HG02642 (cell line): Measurements from ENCODE around the gene PCNX3.
"Not testable (repeated sequence)": the region's sequence is repeated elsewhere in the genome, so short reads cannot be mapped to it uniquely, and the experiment has no call there.

ENCODE experiments used
- ATAC-seq: cut with Tn5 transposase; IDR thresholded peaks from one replicate; pipeline ENCODE4 v1.9.1; 2021; ENCODE audit warnings: mild to moderate bottlenecking; ENCODE audit not compliant: unreplicated experiment, poor library complexity

Gene PCNX3

DNA sequence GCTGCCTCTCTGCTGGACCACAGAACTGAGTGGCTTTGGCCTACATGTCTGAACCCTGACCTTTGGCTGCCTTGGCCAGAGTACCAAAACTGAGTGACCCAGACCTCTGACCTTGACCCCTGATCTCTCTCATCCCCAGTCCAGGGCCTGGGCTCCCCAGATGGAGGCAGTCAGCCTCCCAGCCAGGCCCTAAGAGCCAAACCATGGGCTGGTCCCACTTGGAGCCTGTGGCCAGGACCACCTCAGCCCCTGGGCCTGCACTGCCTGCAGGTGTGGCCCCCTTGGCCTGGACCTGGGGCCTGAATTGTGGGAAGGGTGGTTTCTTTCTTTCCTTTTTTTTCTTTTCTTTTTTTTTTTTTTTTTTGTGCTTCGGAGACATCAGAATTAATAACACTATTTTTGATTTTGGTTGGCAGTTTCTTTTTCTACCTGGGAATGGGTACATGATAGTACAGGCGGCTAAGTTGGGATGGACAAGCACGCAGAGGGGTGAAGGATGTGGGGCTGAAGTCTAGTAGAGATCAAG is 21.5 kb downstream of the PCNX3 start:
- ATAC-seq, result no peak

DNA sequence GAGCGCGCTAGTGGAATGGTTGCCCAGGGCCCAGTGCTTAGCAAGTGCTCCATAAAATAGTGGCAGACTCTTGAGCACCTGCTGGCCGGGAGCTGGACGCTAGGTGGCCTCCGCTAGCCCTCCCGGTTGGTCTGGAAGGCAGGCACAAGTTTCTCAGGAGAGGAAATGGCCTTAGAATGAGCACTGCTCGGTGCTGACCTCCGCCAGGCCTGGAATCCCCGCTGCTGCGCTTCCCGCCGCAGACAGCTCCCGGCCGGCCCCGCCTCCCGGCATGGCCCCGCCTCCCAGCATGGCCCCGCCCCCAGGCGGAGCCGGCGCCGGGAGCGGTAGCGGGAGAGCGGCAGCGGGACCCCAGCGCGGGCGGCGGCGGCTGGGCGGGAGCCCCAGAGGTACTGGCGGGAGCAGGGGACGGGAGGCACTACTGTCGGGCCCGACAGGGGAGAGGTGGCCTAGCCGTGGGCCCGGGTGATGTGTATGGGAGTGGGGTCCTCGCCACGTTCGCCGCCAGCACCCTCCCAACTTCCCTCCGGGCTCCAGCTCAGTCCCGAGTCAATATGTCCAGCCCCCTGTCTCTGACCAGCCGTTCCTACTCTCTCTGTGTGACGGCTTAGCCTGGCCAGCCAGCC is 22.3 kb downstream of the PCNX3 start, which contains the start of gene SIPA1:
SIPA1 (plus strand) TSS at position 308 of the 626 bp plus-strand sequence. CDS start 2,821 bp downstream, outside the sequence.
- ATAC-seq, result peak; percentile 50

DNA sequence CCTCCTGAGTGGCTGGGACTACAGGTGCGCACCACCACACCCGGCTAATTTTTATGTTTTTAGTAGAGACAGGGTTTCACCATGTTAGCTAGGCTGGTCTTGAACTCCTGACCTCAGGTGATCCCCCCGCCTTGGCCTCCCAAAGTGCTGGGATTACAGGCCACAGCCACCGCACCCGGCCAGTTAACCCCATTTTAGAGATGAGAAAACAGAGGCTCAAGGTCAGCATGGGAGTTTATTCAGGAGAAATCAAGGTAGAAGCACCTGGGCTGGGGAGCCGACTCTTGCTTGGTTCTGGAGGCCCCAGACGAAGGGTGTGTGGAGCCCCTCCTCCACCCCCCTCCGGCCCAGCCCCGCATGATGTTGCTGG is 23.6 kb downstream of the PCNX3 start:
- ATAC-seq, result not testable (repeated sequence)

DNA sequence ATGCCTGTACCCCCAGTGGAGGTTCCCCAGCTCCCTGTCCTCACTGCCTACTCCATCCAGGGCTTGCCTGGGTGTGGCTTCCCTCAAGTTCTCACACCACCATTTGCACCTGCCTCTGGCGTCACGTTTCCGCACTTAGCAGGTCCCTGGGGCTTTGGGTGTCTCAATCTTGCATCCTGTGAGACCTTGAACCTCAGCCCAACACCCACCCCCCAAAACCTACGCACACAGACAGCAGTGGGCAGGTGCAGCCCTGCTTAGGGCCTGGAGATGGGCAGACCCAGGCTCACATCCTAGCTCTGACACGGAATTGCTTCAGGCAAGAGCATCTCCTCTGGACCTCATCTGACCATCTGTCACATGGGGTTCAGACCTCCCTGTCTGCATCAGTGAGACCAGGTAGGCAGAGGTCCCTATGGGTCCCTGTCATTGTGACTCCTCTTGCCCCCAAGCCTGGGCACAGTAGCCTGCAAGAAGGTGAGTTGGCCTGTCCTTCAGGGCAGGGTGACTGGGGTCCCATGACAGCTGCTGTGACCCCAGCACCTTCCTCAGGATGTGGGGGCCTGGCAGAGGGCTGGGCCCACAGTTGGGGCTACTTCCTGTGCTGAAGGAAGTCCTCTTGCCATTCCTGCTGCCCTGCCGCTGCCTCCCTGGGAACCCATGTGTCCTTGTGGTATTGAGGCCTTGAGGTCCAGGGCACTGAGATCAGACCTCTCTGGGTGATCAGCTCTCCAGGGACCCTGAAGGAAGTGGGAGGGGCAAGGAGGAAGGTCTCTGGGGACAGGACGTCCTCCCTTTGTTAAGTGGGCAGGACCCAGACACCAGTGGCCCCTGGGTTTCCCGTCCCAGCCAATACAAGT is 24.3 kb downstream of the PCNX3 start:
- peak; percentile 36 for ATAC-seq

DNA sequence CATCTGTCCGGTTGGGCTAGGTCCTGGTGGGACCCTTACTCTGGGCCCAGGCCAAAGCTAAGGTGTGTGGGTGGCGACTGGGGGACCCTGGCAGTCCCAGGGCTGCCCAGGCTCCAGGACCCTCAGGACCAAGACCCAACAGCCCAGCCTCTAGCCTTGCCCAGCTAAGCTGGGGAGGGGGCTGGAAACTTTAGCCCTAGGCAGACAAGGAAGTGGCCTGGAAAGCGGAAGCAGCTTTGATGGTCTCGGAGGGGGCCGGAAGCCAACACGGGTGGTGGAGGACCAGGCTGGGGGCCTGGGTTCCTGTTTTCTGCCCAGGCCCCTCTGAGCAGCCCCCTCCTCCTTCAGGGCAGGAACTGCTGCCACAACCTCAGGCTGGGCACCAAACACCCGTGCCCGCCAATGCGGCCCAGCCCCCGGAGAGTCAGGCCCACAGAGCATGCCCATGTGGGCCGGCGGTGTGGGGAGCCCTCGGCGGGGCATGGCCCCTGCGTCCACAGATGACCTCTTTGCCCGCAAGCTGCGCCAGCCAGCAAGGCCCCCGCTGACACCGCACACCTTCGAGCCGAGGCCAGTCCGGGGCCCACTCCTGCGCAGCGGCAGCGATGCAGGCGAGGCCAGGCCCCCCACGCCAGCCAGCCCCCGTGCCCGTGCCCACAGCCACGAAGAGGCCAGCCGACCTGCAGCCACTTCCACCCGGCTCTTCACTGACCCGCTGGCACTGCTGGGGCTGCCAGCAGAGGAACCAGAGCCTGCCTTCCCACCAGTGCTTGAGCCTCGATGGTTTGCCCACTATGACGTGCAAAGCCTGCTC is 25.1 kb downstream of the PCNX3 start:
- ATAC-seq, result peak; percentile 10

DNA sequence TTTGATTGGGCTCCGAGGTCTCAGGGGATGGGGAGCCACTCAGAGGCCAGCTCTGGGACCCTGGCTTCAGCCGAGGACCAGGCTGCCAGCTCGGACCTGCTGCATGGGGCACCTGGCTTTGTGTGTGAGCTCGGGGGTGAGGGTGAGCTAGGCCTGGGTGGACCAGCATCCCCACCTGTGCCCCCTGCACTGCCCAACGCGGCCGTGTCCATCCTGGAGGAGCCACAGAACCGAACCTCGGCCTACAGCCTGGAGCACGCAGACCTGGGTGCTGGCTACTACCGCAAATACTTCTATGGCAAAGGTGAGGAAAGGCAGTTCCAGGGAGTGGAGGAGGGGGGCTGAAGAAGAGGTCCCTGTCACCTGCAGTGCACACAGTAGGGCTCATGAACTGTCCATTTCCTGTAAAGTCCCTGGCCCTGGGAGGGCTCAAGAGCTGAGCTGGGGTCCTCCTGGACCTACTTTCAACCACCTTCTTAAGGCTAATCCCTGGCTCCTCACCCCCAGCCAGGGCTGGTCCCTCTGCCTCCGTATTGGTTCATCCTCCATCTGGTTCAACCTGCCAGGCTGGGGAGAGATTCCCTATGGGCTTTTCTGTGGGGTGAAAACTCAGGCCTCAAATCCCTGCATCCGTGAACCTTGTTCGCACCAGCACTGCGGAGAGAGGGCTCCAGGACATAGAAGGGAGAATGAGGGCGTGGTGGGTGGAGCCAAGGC is 25.9 kb downstream of the PCNX3 start:
- no peak for ATAC-seq

DNA sequence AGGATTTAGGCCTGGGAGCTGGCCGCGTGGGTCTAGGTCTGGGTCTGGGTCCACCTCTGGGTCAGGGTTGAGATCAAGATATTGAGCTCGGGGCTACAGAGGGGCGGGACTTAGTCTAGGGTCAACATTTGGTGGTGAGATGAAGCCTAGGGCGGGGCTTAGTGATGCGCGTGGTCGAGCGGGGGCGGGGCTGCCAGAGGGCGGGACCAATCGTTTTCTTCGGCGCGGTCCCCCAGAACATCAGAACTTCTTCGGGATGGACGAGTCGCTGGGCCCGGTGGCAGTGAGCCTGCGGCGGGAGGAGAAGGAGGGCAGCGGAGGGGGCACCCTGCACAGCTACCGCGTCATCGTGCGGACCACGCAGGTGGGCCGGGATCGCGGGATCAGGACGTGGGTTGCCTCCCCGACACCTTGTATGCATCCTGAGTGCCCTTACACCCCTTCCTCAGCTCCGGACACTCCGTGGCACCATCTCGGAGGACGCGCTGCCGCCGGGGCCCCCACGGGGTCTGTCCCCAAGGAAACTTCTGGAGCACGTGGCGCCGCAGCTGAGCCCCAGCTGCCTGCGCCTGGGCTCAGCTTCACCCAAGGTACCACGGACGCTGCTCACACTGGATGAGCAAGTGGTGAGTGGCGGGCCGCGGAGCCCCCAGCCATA is 26.6 kb downstream of the PCNX3 start:
- ATAC-seq, result no peak

DNA sequence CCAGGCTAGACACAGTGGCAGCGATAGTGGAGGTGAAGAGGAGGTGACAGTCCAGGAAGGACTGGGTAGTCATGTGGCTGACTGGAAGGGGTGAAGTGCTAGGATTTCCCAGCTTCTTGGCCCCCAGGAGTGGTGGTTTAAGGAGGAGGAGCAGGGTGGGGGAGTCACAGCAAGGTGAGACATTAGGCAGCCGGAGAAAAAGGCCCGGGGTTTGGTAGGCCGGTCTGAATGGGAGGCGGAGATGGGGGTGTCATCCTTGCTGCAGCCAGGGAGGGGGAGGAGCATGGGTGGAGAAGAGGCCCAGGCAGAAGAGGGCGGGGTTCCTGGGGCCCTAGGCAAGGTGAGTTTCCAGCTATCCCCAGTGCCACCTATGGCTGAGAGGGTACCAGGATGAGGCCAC is 28.4 kb downstream of the PCNX3 start:
- no peak for ATAC-seq

DNA sequence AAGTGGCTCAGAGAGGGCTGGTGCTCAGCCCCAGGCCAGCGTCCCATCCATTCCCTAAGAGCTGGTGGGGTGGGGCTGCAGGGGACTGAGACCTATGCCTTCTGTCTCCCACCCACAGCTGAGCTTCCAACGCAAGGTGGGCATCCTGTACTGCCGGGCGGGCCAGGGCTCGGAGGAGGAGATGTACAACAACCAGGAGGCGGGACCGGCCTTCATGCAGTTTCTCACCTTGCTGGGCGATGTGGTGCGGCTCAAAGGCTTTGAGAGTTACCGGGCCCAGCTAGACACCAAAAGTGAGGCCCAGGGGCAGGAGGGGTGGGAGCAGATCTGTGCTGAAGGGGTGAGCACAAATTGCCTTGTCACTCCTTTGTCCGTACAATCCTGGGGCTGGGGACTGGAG is 29.3 kb downstream of the PCNX3 start:
- no peak for ATAC-seq

DNA sequence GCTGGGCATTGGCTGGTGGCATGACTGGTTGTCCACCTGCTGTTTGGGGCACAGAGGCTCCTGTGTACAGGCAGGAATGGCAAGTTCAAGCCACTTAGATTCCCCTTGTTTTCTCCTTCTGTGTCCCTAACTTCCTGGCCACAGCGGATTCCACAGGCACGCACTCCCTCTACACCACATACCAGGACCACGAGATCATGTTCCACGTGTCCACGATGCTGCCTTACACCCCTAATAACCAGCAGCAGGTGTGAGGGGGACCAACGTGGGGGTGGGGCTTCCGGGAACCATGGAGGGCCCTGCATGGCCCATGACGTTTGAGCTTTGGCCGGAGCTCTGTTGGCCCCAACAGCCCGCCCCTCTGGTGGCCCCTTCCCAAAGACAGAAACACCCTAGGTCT is 30.1 kb downstream of the PCNX3 start:
- no peak for ATAC-seq

DNA sequence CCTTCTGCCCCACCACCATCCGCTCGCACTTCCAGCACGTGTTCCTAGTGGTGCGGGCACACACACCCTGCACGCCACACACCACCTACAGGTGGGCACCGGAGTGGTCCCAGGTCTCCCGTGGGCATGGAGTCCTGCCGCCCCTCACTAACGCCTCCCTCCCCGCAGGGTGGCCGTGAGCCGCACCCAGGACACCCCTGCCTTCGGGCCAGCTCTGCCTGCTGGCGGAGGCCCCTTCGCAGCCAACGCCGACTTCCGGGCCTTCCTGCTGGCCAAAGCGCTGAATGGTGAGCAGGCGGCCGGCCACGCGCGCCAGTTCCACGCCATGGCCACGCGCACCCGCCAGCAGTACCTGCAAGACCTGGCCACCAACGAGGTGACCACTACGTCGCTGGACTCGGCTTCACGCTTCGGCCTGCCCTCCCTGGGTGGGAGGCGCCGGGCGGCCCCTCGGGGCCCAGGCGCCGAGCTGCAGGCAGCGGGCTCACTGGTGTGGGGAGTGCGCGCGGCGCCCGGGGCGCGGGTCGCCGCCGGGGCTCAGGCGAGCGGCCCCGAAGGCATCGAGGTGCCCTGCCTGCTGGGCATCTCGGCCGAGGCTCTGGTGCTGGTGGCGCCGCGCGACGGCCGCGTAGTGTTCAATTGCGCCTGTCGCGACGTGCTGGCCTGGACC is 30.8 kb downstream of the PCNX3 start:
- ATAC-seq, result no peak

DNA sequence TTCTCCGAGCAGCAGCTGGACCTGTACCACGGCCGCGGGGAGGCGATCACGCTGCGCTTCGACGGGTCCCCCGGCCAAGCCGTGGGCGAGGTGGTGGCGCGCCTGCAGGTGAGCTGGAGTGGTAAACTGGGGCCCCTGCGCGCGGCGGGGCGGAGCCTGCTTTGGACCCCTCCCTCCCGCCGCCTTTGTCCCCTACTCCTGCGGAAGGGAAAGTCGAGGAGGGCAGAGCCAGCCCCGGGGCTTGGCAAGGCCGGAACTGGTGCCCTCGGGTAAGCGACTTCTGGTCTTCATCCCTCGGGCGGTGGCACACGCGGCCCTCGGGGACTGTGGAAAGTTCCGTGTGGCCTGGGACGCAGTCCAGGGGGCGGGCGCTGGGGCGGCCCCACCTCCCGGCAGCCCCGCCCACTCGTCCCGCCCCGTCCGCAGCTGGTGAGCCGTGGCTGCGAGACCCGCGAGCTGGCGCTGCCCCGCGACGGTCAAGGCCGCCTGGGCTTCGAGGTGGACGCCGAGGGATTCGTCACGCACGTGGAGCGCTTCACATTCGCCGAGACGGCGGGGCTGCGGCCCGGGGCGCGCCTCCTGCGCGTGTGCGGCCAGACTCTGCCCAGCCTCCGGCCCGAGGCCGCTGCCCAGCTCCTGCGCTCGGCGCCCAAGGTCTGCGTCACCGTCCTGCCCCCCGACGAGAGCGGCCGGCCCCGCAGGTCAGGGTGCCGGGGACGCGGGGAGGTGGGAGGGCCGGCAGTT is 31.6 kb downstream of the PCNX3 start:
- ATAC-seq, result no peak

DNA sequence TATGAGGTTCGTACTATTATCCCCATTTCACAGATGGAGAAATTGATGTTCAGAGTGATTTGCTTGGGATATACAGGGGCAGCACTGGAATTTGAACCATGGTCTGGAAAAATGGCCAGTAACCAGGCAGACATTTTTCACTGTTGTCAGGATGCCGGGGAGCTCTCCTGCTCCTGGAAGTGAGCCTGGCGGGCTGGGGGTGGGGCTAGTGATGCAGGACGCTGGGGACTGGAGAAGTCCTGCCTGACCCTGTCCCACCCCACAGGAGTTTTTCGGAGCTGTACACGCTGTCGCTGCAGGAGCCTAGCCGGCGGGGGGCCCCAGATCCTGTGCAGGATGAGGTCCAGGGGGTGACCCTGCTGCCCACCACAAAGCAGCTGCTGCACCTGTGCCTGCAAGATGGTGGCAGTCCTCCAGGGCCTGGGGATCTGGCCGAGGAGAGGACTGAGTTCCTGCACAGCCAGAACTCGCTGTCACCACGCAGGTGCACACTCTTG is 33.5 kb downstream of the PCNX3 start:
- ATAC-seq, result no peak

DNA sequence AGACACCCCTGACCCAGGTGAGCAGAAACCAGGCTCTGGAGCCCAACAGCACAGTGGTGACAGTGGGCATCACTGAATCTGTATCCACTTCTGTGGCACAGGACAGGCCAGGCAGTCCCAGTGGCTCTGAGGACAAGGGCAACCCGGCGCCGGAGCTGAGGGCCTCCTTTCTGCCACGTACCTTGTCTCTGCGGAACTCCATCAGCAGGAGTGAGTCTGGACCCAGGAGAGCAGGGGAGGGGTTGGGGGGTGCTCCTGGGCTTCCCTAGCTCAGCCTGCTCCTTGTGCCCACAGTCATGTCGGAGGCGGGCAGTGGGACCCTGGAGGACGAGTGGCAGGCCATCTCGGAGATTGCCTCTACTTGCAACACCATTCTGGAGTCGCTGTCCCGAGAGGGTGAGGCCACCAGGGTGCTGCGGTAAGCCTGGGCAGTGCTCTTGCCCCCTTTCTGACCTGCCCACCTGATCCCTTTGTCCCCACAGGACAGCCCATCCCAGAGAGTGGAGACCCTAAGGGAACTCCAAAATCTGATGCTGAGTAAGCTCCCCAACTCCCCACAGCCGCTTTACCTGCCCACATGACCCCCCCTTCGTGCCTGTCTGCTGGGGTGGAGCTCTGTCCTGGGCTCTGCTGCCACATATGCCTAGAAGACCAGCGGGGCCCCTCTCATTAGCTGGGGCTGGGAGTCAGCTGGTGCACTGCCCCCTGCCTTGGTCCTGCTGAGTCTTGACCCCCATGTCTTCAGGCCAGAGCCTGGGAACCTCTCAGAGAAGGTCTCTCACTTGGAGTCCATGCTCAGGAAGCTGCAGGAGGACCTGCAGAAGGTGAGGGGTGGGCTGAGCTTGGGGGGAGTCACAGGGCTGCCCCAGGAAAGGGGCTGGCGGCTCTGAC is 34.3 kb downstream of the PCNX3 start:
- ATAC-seq, result no peak

DNA sequence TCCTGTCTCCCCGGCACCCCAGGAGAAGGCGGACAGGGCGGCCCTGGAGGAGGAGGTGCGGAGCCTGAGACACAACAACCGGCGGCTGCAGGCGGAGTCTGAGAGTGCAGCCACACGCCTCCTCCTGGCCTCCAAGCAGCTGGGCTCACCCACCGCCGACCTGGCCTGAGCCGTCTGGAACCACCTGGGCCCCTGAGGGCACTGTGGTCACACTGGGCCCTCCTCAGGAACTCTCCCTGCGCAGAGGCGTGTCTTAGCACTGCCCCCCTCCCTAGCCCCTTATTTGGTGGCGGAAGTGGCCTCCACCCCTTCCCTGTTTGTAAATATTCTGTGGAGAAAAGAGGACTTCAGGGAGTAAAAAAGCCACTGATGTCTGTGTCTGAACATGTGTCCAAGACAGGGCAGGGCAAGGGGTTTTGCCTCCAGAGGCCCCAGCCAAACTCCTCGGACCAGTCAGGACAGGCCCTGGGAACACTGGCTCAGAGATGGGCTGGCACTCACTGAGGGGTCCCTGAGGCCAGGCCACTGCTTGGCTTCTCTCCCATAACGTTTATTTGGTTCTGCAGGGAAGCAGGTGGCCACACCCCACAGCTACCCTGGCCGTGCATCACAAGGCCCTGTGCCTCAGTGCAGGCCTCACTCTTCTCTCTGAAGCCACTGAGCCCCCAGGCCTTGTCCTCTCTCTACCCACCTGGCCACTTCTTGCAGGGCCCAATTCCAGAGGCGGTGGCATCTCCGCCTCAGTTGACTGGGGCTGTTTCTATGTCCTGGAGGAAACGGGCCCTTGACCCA is 35.2 kb downstream of the PCNX3 start:
- ATAC-seq, result no peak

DNA sequence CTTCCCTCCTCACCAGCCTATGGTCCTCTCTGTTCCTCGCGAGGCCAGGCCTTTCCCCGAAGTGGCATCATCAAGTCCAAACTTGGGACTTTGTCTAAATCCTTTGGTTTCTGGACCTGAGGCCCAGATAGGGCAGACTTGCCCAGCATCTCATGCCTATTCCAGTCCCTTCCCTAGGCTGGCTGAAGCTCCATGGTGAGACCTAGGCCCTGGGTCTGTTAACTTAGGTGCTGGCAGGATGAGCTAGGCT is 35.7 kb downstream of the PCNX3 start:
- no peak for ATAC-seq
